ENCODE results near the gene PLA2G4A. TPM values are rescaled to one million over a fixed set of nuclear protein-coding genes. Genes with fewer than 3 reads are reported as not detected.

The PLA2G4A gene
- total RNA-seq, 2 experiments from 2014 or later, result 0.11 TPM; not detected in 1

DNA sequence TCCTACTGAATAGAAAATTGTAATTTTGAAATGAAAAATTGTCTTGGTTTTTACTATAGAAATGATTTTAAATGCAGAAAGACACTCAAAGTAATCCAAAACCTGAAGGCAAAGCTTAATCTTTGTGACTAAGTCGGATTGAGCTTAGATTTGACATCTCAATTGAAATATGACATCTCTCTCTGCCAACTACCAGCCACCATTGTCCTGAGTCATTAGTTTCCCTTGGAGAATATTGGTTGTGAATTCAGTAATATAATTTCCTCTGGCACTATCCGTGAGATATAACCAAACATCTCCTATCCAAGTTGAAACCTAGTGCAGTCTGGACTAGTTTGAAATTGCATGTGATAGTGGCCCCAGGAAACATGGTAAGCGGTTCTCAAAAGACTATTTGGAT is 37.1 kb downstream of the PLA2G4A start:
- TF ChIP-seq, protein P1, sequence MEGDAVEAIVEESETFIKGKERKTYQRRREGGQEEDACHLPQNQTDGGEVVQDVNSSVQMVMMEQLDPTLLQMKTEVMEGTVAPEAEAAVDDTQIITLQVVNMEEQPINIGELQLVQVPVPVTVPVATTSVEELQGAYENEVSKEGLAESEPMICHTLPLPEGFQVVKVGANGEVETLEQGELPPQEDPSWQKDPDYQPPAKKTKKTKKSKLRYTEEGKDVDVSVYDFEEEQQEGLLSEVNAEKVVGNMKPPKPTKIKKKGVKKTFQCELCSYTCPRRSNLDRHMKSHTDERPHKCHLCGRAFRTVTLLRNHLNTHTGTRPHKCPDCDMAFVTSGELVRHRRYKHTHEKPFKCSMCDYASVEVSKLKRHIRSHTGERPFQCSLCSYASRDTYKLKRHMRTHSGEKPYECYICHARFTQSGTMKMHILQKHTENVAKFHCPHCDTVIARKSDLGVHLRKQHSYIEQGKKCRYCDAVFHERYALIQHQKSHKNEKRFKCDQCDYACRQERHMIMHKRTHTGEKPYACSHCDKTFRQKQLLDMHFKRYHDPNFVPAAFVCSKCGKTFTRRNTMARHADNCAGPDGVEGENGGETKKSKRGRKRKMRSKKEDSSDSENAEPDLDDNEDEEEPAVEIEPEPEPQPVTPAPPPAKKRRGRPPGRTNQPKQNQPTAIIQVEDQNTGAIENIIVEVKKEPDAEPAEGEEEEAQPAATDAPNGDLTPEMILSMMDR (IDR thresholded peaks at IDR 0.05), result no peak
- Mint-ChIP-seq H3K9me3 (no peaks in the 10 kb centered on the region), H3K27ac (no peak overlapping the region), H3K36me3 (ENCODE audit: low read depth) (no peaks in the 10 kb centered on the region), H3K4me1 (ENCODE audit: low read depth) (peaks cover 3% of the 10 kb centered on the region), H3K27me3 (peaks cover 1% of the 10 kb centered on the region), H3K4me3 (no peak overlapping the region)
- ChIA-PET POLR2A (no interaction called here), CTCF (no interaction called here)
- ATAC-seq, result no peak
- DNase-seq, result no peak
- intact Hi-C loops (cut with micrococcal nuclease), result no loop called here

DNA sequence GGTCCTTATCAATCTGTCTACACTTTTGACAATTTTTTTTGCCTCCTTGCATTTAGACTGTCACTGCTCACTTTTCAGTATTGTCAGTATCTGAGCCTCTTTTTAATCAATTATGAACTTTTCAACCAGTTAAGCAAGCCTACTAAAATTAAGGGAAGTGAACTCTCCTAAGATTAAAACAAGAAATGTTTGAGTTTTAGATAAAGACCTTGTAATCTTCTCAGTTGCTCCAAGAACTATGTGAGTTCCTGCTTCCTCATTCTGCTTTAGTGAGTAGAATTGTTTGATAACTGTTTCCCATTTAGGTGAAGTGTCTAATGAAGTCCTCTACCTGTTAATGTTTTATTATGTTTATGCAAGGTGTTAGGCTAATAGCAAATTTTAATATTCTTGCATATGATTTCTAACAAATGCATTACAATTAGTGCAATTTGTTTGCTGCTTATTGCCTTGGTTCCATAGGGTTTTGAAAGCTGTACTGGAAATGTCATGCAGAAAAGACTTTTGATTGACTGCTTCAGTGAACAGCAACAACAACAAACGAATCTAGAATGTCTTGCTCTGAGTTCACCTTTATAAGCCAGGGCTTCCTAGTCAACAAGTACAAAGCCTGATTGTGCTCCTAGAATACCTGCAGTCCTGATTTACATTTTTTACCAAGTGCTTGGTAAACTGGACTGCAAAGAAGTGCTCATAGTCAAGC is 40.9 kb downstream of the PLA2G4A start:
- DNase-seq (no peak), ATAC-seq (no peak)
- no peaks in the 10 kb centered on the region for H3K36me3 Mint-ChIP-seq (ENCODE audit: low read depth)
- H3K27me3 Mint-ChIP-seq, result peaks cover 1% of the 10 kb centered on the region
- intact Hi-C loops (cut with micrococcal nuclease), result no loop called here
- peaks cover 3% of the 10 kb centered on the region for H3K4me1 Mint-ChIP-seq (ENCODE audit: low read depth)
- CTCF ChIA-PET, result no interaction called here
- TF ChIP-seq, protein P1 (IDR thresholded peaks at IDR 0.05), result no peak
- POLR2A ChIA-PET, result no interaction called here
- no peak overlapping the region for H3K4me3 Mint-ChIP-seq
- no peaks in the 10 kb centered on the region for H3K9me3 Mint-ChIP-seq
- no peak overlapping the region for H3K27ac Mint-ChIP-seq

DNA sequence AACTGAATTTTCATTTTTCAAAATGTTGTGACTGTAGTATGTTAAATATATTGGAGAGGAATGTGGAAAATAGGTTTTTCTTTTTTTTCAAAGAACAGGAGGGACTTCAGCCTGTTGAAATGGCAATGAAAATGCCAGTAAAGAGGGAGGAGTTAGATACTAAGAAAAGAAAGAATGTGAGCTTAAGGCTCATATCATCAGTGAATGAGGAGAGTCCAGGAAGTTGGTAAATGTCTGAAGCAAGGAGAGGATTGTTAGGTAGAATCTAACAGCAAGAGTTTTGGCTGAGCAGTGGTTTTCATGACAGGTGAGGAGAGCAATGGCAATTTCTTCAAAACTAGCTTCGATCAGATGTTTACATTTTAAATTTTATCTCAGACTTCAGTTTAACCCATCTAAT is 43.0 kb downstream of the PLA2G4A start:
- POLR2A ChIA-PET, result no interaction called here
- Mint-ChIP-seq H3K4me1 (ENCODE audit: low read depth) (no peaks in the 10 kb centered on the region), H3K27ac (no peak overlapping the region), H3K4me3 (no peak overlapping the region), H3K9me3 (no peaks in the 10 kb centered on the region), H3K36me3 (ENCODE audit: low read depth) (no peaks in the 10 kb centered on the region), H3K27me3 (peaks cover 1% of the 10 kb centered on the region)
- TF ChIP-seq, protein P1 (IDR thresholded peaks at IDR 0.05), result no peak
- intact Hi-C loops (cut with micrococcal nuclease), result no loop called here
- ATAC-seq (no peak), DNase-seq (no peak)
- CTCF ChIA-PET, result no interaction called here

DNA sequence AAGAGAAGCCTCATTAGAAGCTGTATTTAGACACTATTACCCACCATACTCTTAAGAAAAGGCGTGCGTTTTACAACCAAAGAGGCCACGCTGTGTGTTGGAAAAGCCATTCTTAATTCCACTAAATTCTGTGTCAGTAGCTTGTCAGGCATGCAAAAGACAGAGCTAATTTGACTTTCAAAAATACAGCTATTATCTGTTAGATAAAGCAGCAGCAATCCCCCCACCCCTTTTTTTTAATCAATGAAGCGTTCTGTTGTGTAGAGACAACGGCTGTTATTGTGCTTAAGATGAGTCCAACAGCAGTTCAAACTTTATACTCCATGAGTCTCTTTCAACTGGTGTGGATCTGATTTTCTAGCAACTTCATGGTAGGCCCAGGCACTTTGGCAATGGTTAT is 43.5 kb downstream of the PLA2G4A start:
- ATAC-seq (no peak), DNase-seq (no peak)
- Mint-ChIP-seq H3K9me3 (no peaks in the 10 kb centered on the region), H3K4me1 (ENCODE audit: low read depth) (no peaks in the 10 kb centered on the region), H3K27me3 (peaks cover 1% of the 10 kb centered on the region), H3K36me3 (ENCODE audit: low read depth) (no peaks in the 10 kb centered on the region), H3K4me3 (no peak overlapping the region), H3K27ac (no peak overlapping the region)
- TF ChIP-seq, protein P1 (IDR thresholded peaks at IDR 0.05), result no peak
- CTCF ChIA-PET, result no interaction called here
- intact Hi-C loops (cut with micrococcal nuclease), result no loop called here
- POLR2A ChIA-PET, result no interaction called here

DNA sequence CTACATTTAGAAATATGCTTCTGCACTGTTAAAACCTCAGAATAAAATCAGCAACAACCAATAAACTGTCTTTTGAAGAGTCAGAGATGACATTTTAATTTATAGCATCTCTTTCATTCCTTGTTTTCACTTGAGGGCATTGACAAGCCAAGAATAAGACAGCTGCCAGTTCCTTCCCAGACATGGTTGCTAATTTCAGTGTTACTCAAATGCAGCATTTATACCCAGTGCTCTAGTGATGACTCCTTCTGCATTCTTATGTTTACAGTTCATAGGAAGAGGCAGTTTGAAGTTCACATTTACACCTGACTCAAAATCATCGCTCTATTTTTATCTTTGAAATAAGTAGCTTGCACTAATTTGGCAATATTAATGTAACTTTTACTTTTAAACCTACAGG is 44.9 kb downstream of the PLA2G4A start:
- TF ChIP-seq, protein P1 (IDR thresholded peaks at IDR 0.05), result no peak
- Mint-ChIP-seq H3K4me1 (ENCODE audit: low read depth) (no peaks in the 10 kb centered on the region), H3K9me3 (no peaks in the 10 kb centered on the region), H3K27me3 (peaks cover 1% of the 10 kb centered on the region), H3K4me3 (no peak overlapping the region), H3K27ac (no peak overlapping the region), H3K36me3 (ENCODE audit: low read depth) (no peaks in the 10 kb centered on the region)
- ChIA-PET CTCF (interaction anchor here (0.9 kb wide), 1 partner anchor 24 kb away, joined by 3 read pairs; no protein-coding TSS in a partner anchor), POLR2A (no interaction called here)
- ATAC-seq (no peak), DNase-seq (no peak)
- intact Hi-C loops (cut with micrococcal nuclease), result no loop called here

Measured in activated CD8-positive, alpha-beta T cell treated with anti-CD3 and anti-CD28 coated beads for 36 hours (primary cell).